ENCODE results near the gene RGL1.
A peak's percentile ranks its signal among the peaks of the same experiment; 100 is the strongest.

The RGL1 gene

DNA sequence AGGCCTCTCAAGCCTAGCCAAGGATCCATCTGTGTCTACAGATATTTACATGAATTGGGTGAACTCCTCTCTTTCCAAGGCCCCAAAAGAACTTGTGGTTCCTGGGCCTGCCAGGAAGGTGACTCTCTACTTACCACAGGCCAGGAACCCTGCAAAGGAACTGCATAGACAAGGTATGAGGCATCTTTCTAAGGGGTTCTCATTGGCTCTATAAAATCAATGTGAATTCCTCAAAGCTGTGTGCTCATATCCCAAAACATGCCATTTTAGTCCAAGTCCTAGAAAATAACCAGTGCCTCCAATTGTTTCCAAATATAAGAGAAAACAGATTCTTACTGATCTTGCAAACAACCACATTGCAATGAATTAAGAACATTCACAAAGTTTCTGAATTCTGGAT, 39.9 kb upstream of the RGL1 start:
- no peak overlapping the region for H3K4me3 ChIP-seq (ENCODE audit: low read depth, low read length)
- TF ChIP-seq CTCF (IDR thresholded peaks at IDR 0.05; ENCODE audit: insufficient read depth, low read length, missing control alignments): no peak
- POLR2A ChIA-PET: no interaction called here
- DNase-seq (ENCODE audit: low read depth, low spot score): peak; percentile 12
- CTCF ChIA-PET: interaction anchor here (1.4 kb wide), 1 partner anchor 109 kb away, joined by 4 read pairs; no protein-coding TSS in a partner anchor

- CTCF ChIA-PET: no interaction called here
These were observed 34.7 kb upstream of the RGL1 start for GRCh38 chr1:183769956-183770815.

DNA sequence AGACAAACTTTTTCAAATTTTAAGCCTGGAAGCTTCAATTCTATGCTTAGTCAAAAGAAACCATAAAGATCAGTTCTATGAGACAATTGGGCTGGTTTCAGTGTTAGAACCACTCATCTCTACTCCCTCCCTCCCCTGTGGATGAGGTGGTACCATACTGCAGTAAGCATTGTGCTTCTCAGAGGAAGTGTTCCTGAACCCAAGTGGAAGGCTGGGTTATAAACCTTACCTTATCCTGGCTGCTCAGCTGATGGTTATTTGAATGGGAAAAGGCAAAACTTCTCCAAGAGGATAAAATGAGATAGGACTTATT, 34.1 kb upstream of the RGL1 start:
- no peak overlapping the region for H3K4me3 ChIP-seq (ENCODE audit: low read depth, low read length)
- CTCF ChIA-PET: no interaction called here
- DNase-seq (ENCODE audit: low read depth, low spot score): no peak
- no peak for TF ChIP-seq CTCF (IDR thresholded peaks at IDR 0.05; ENCODE audit: insufficient read depth, low read length, missing control alignments)
- POLR2A ChIA-PET: no interaction called here

More at GRCh38 chr1:183769956-183770815, 34.7 kb upstream of the RGL1 start:
- TF ChIP-seq CTCF (IDR thresholded peaks at IDR 0.05; ENCODE audit: insufficient read depth, low read length, missing control alignments): no peak
- no peak overlapping the region for H3K4me3 ChIP-seq (ENCODE audit: low read depth, low read length)
- POLR2A ChIA-PET: no interaction called here
- no peak for DNase-seq (ENCODE audit: low read depth, low spot score)

- DNase-seq (ENCODE audit: low read depth, low spot score): no peak
- no peak for TF ChIP-seq CTCF (IDR thresholded peaks at IDR 0.05; ENCODE audit: insufficient read depth, low read length, missing control alignments)
- POLR2A ChIA-PET: interaction anchor here (0.8 kb wide), 1 partner anchor 16 kb away, joined by 5 read pairs; no protein-coding TSS in a partner anchor
- no peak overlapping the region for H3K4me3 ChIP-seq (ENCODE audit: low read depth, low read length)
- CTCF ChIA-PET: no interaction called here
These were observed 31.2 kb upstream of the RGL1 start for GRCh38 chr1:183773482-183774274.

DNA sequence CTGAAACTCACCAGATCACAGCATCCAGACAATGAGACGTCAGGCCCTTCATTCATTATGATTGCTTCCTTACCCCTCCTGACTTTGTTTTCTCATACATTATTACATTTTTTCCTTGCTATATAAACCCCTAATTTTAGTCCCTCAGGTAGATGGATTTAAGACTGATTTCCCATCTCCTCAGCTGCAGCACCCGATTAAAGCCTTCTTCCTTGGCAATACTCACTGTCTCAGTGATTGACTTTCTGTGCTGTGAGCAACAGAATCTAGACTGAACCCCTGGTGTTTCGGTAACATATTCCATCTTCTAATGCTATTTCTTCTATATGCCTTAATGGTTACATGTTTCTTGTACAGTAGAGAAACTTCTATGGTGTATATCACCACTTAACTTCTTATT, 30.0 kb upstream of the RGL1 start:
- CTCF ChIA-PET: no interaction called here

More for the DNA sequence above, 30.0 kb upstream of the RGL1 start:
- H3K4me3 ChIP-seq (ENCODE audit: low read depth, low read length): no peak overlapping the region
- no peak for TF ChIP-seq CTCF (IDR thresholded peaks at IDR 0.05; ENCODE audit: insufficient read depth, low read length, missing control alignments)
- no peak for DNase-seq (ENCODE audit: low read depth, low spot score)
- POLR2A ChIA-PET: no interaction called here

All from AG04449 (cell line).